ENCODE measurements around the gene MKRN2OS.

- TF ChIP-seq SRF (IDR thresholded peaks at IDR 0.05; ENCODE audit: low read depth in 2 of 2, low read length in 2 of 2) (no peak), BHLHE40 (IDR thresholded peaks at IDR 0.05; ENCODE audit: borderline replicate concordance in 1 of 2, low read depth in 2 of 2, low read length in 1 of 2) (no peak)
These were observed 34.6 kb upstream of the MKRN2OS start for GRCh38 chr3:12579905-12580304.
